ENCODE results near the gene LCN6. TPM values are rescaled to one million over a fixed set of nuclear protein-coding genes. Genes with fewer than 3 reads are reported as not detected.

The LCN6 gene
- total RNA-seq, 4 donors from 2014 or later: 4.0 to 8.3 (median 5.9) TPM

GRCh38 chr9:136740491-136740890, 7.8 kb downstream of the LCN6 start:
- Histone ChIP-seq H3K4me3 (no peak overlapping the region), H3K27me3 (peaks cover 67% of the 10 kb centered on the region), H3K4me1 (peaks cover 34% of the 10 kb centered on the region), H3K36me3 (no peaks in the 10 kb centered on the region), H3K9me3 (no peaks in the 10 kb centered on the region), H3K27ac (no peak overlapping the region)
- TF ChIP-seq CTCF (IDR thresholded peaks at IDR 0.05) (no peak), EP300 (IDR thresholded peaks at IDR 0.05) (no peak), POLR2AphosphoS5 (IDR thresholded peaks at IDR 0.05) (no peak), POLR2A (IDR thresholded peaks at IDR 0.05) (no peak)
- WGBS: 83% methylated on average over 16 of the region's 16 CpGs
- no peak for DNase-seq (ENCODE audit: low spot score in 2 of 2)

GRCh38 chr9:136740069-136740468, 8.3 kb downstream of the LCN6 start:
- no peaks in the 10 kb centered on the region for H3K36me3 ChIP-seq
- H3K9me3 ChIP-seq: no peaks in the 10 kb centered on the region
- H3K27me3 ChIP-seq: peaks cover 67% of the 10 kb centered on the region
- H3K27ac ChIP-seq: no peak overlapping the region
- no peak overlapping the region for H3K4me3 ChIP-seq
- no peak for DNase-seq (ENCODE audit: low spot score in 2 of 2)
- 91% methylated on average over 4 of the region's 11 CpGs for WGBS
- peaks cover 34% of the 10 kb centered on the region for H3K4me1 ChIP-seq
- TF ChIP-seq POLR2A (IDR thresholded peaks at IDR 0.05) (no peak), EP300 (IDR thresholded peaks at IDR 0.05) (no peak), POLR2AphosphoS5 (IDR thresholded peaks at IDR 0.05) (no peak), CTCF (IDR thresholded peaks at IDR 0.05) (no peak)

- no peak overlapping the region for H3K27ac ChIP-seq
- no peaks in the 10 kb centered on the region for H3K9me3 ChIP-seq
- peaks cover 34% of the 10 kb centered on the region for H3K4me1 ChIP-seq
- no peak for DNase-seq (ENCODE audit: low spot score in 2 of 2)
- no peaks in the 10 kb centered on the region for H3K36me3 ChIP-seq
- TF ChIP-seq EP300 (IDR thresholded peaks at IDR 0.05) (no peak), POLR2A (IDR thresholded peaks at IDR 0.05) (no peak), POLR2AphosphoS5 (IDR thresholded peaks at IDR 0.05) (no peak), CTCF (IDR thresholded peaks at IDR 0.05) (no peak)
- no peak overlapping the region for H3K4me3 ChIP-seq
- 73% methylated on average over 23 of the region's 23 CpGs for WGBS
- peaks cover 63% of the 10 kb centered on the region for H3K27me3 ChIP-seq
Measured at GRCh38 chr9:136739509-136739908, 8.8 kb downstream of the LCN6 start.

- no peak for DNase-seq (ENCODE audit: low spot score in 2 of 2)
- TF ChIP-seq POLR2A (IDR thresholded peaks at IDR 0.05): no peak
- TF ChIP-seq EP300 (IDR thresholded peaks at IDR 0.05): no peak
- TF ChIP-seq CTCF (IDR thresholded peaks at IDR 0.05): no peak
- no peak for TF ChIP-seq POLR2AphosphoS5 (IDR thresholded peaks at IDR 0.05)
- Histone ChIP-seq H3K36me3 (no peaks in the 10 kb centered on the region), H3K9me3 (no peaks in the 10 kb centered on the region), H3K27ac (no peak overlapping the region), H3K27me3 (peaks cover 57% of the 10 kb centered on the region), H3K4me1 (peaks cover 33% of the 10 kb centered on the region), H3K4me3 (no peak overlapping the region)
- WGBS: 91% methylated on average over 20 of the region's 20 CpGs
Measured at GRCh38 chr9:136738960-136739359, 9.4 kb downstream of the LCN6 start.

- Histone ChIP-seq H3K27me3 (peaks cover 27% of the 10 kb centered on the region), H3K27ac (no peak overlapping the region), H3K36me3 (no peaks in the 10 kb centered on the region), H3K4me3 (no peak overlapping the region), H3K9me3 (no peaks in the 10 kb centered on the region), H3K4me1 (peaks cover 3% of the 10 kb centered on the region)
- no peak for DNase-seq (ENCODE audit: low spot score in 2 of 2)
- 86% methylated on average over 11 of the region's 21 CpGs for whole genome bisulfite sequencing
- no peak for TF ChIP-seq CTCF (IDR thresholded peaks at IDR 0.05)
- no peak for TF ChIP-seq POLR2AphosphoS5 (IDR thresholded peaks at IDR 0.05)
- TF ChIP-seq POLR2A (IDR thresholded peaks at IDR 0.05): no peak
- TF ChIP-seq EP300 (IDR thresholded peaks at IDR 0.05): no peak
Measured at GRCh38 chr9:136735812-136736480, 12.4 kb downstream of the LCN6 start.

Data from suprapubic skin (tissue), 4 donors.